ENCODE results near the gene TMEM239.

DNA sequence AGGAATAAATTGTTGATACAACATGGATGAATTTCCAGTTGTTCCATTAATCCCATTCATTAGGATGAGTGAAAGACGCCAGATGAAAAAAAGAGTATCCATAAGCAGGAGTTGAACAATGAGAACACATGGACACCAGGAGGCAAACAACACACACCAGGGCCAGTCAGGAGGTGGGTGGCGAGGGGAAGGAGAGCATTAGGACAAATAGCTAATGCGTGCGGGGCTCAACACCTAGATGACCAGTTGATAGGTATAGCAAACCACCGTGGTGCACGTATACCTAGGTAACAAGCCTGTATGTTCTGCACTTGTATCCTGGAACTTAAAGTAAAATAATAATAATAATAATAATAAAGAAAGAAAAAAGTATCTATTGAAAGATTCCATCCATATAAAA, 13.2 kb downstream of the TMEM239 start:
- TF ChIP-seq, protein P1, sequence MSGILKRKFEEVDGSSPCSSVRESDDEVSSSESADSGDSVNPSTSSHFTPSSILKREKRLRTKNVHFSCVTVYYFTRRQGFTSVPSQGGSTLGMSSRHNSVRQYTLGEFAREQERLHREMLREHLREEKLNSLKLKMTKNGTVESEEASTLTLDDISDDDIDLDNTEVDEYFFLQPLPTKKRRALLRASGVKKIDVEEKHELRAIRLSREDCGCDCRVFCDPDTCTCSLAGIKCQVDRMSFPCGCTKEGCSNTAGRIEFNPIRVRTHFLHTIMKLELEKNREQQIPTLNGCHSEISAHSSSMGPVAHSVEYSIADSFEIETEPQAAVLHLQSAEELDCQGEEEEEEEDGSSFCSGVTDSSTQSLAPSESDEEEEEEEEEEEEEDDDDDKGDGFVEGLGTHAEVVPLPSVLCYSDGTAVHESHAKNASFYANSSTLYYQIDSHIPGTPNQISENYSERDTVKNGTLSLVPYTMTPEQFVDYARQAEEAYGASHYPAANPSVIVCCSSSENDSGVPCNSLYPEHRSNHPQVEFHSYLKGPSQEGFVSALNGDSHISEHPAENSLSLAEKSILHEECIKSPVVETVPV (CRISPR knock-in tag; IDR thresholded peaks at IDR 0.05): no peak
- TF ChIP-seq ZNF8 (CRISPR knock-in tag; IDR thresholded peaks at IDR 0.05): no peak
- no peak for TF ChIP-seq SNAI2 (CRISPR knock-in tag; IDR thresholded peaks at IDR 0.05)
- TF ChIP-seq, protein P2, sequence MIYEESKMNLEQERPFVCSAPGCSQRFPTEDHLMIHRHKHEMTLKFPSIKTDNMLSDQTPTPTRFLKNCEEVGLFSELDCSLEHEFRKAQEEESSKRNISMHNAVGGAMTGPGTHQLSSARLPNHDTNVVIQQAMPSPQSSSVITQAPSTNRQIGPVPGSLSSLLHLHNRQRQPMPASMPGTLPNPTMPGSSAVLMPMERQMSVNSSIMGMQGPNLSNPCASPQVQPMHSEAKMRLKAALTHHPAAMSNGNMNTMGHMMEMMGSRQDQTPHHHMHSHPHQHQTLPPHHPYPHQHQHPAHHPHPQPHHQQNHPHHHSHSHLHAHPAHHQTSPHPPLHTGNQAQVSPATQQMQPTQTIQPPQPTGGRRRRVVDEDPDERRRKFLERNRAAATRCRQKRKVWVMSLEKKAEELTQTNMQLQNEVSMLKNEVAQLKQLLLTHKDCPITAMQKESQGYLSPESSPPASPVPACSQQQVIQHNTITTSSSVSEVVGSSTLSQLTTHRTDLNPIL (CRISPR knock-in tag; IDR thresholded peaks at IDR 0.05; ENCODE audit: low read depth): no peak
- no peak for TF ChIP-seq OSR1 (CRISPR knock-in tag; IDR thresholded peaks at IDR 0.05)
- TF ChIP-seq ZNF70 (CRISPR knock-in tag; IDR thresholded peaks at IDR 0.05): no peak
